ENCODE results near the gene EIPR1.

EIPR1 gene

DNA sequence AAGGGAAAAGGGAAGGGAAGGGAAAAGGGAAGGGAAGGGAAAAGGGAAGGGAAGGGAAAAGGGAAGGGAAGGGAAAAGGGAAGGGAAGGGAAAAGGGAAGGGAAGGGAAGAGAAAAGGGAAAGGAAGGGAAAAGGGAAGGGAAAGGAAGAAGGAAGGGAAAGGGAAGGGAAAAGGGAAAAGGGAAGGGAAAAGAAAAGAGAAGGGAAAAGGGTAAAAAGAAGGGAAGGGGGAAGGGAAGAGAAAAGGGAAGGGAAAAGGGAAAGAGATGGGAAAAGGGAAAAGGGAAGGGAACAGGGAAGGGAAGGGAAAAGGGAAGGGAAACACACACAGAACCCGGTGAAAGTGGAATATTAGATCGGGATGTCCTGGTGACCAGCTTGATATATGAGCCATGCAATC is 40.8 kb downstream of the EIPR1 start:
- peaks cover 30% of the 10 kb centered on the region for H3K36me3 ChIP-seq
- TF ChIP-seq, protein P1, sequence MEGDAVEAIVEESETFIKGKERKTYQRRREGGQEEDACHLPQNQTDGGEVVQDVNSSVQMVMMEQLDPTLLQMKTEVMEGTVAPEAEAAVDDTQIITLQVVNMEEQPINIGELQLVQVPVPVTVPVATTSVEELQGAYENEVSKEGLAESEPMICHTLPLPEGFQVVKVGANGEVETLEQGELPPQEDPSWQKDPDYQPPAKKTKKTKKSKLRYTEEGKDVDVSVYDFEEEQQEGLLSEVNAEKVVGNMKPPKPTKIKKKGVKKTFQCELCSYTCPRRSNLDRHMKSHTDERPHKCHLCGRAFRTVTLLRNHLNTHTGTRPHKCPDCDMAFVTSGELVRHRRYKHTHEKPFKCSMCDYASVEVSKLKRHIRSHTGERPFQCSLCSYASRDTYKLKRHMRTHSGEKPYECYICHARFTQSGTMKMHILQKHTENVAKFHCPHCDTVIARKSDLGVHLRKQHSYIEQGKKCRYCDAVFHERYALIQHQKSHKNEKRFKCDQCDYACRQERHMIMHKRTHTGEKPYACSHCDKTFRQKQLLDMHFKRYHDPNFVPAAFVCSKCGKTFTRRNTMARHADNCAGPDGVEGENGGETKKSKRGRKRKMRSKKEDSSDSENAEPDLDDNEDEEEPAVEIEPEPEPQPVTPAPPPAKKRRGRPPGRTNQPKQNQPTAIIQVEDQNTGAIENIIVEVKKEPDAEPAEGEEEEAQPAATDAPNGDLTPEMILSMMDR (IDR thresholded peaks at IDR 0.05), result no peak
- H3K27ac ChIP-seq, result no peak overlapping the region
- H3K27me3 ChIP-seq, result no peaks in the 10 kb centered on the region
- H3K4me3 ChIP-seq (ENCODE audit: low read depth in 1 of 2, low read length in 1 of 2), result no peak overlapping the region
- H3K4me1 ChIP-seq (ENCODE audit: control insufficient read depth in 1 of 2, insufficient read depth in 1 of 2, low read depth in 1 of 2, low read length in 1 of 2), result no peaks in the 10 kb centered on the region
- no peaks in the 10 kb centered on the region for H3K9me3 ChIP-seq

DNA sequence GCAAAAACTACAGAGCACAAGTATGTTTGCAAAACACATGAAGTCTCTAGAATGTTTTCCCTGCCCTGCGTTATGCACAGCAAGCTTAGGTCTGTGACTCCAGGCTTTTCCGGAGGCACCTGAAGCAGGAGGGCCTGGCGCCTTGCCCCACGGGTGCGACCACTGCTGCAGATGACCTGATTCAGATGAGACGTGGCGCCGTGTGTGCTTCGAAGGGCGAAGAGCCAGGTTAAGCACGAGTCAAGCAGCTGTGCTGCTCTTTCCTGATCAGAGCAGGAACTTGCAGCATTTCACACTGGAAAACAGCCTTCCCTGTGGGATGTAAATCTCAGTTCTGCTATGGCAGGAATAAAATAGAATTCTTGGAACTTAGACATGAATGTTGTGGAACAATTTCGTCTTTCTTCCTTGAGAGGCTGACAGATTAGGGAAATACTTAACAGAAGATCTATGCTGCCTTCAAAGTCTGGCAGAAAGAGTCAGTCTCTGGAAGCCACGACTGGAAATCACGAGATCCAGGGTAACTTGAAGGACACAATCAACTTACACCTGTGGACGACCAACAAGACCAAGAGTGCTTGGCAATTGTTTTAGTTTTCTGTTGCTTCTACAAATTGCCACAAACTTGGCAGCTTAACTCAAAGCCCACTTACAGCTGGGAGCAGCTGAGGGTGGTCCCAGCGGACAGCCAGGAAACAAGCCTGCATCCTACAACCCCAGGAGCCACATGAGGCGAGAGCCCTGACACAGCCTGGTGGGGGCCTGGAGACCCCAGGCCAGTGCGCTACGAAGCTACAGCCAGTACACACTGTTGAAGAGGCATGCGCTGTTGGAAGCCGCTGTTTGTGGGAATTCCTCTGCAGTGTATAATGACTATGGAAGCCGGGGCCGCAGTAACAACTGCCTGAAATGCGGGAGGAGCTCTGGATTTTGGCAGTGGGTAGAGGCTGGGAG is 42.9 kb downstream of the EIPR1 start:
- no peaks in the 10 kb centered on the region for H3K27me3 ChIP-seq

DNA sequence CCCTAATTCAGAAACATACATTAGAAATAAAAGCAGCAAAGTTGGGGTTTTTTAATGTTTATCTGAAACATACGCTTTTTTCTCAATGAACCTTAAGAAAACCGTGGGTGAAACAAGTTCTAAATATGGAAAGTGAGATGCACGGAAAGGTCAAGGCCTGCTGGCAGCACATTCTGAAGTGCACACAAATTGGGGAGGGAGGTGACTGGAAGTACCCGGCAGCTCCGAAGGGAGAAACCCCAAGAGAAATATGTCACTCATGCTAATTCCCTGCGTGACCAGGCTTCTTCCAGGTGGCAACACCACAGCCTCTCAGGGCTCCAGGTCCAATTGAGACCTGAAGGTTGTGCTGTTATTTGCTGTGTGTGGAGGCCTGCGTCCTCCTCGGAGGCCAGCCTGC is 45.5 kb downstream of the EIPR1 start:
- Histone ChIP-seq H3K27ac (no peak overlapping the region), H3K27me3 (no peaks in the 10 kb centered on the region), H3K4me3 (ENCODE audit: low read depth in 1 of 2, low read length in 1 of 2) (no peak overlapping the region), H3K4me1 (ENCODE audit: control insufficient read depth in 1 of 2, insufficient read depth in 1 of 2, low read depth in 1 of 2, low read length in 1 of 2) (no peaks in the 10 kb centered on the region), H3K9me3 (no peaks in the 10 kb centered on the region), H3K36me3 (peaks cover 32% of the 10 kb centered on the region)
- TF ChIP-seq, protein P1 (IDR thresholded peaks at IDR 0.05), result no peak

More for the DNA sequence above, 42.9 kb downstream of the EIPR1 start:
- Histone ChIP-seq H3K4me3 (ENCODE audit: low read depth in 1 of 2, low read length in 1 of 2) (no peak overlapping the region), H3K4me1 (ENCODE audit: control insufficient read depth in 1 of 2, insufficient read depth in 1 of 2, low read depth in 1 of 2, low read length in 1 of 2) (no peaks in the 10 kb centered on the region), H3K27ac (no peak overlapping the region), H3K9me3 (no peaks in the 10 kb centered on the region), H3K36me3 (peaks cover 32% of the 10 kb centered on the region)
- TF ChIP-seq, protein P1 (IDR thresholded peaks at IDR 0.05), result no peak

DNA sequence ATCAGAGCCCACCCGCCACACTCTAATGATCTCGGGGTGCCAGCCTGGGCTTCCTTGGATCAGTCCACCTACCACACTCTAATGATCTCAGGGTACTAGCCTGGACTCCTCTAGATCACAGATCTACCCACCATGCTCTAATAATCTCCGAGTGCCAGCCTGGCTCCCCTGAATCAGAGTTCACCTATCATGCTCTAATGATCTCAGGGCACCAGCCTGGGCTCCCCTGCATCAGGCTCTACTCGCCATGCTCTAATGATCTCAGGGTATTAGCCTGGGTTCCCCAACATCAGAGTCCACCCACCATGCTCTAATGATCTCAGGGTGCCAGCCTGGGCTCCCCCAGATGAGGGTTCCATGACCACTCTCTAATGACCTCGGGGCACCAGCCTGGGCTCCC is 48.1 kb downstream of the EIPR1 start:
- peaks cover 37% of the 10 kb centered on the region for H3K36me3 ChIP-seq
- H3K4me3 ChIP-seq (ENCODE audit: low read depth in 1 of 2, low read length in 1 of 2), result no peak overlapping the region
- no peaks in the 10 kb centered on the region for H3K4me1 ChIP-seq (ENCODE audit: control insufficient read depth in 1 of 2, insufficient read depth in 1 of 2, low read depth in 1 of 2, low read length in 1 of 2)
- TF ChIP-seq, protein P1 (IDR thresholded peaks at IDR 0.05), result no peak
- H3K27me3 ChIP-seq, result no peaks in the 10 kb centered on the region
- H3K27ac ChIP-seq, result no peak overlapping the region
- H3K9me3 ChIP-seq, result no peaks in the 10 kb centered on the region

DNA sequence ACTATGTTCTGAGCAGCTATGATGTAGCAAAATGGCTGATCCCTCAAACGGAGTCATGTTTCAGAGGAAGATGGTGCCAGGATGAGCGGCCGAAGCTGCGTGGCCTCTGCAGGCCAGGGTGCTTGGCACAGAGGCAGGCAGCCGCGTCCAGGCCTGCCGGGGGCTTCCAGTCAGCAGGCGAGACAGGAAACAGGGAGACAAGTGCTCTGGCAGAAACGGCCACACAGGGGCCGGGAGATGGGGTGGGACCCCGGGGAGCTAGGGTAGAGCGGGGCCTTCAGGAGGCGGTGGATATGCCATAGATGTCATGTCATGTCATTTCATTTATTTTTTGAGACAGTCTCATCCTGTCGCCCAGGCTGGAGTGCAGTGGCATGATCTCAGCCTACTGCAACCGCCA is 50.7 kb downstream of the EIPR1 start:
- H3K4me3 ChIP-seq (ENCODE audit: low read depth in 1 of 2, low read length in 1 of 2), result no peak overlapping the region

More for the DNA sequence above, 50.7 kb downstream of the EIPR1 start:
- Histone ChIP-seq H3K27ac (no peak overlapping the region), H3K36me3 (peaks cover 29% of the 10 kb centered on the region), H3K27me3 (no peaks in the 10 kb centered on the region), H3K9me3 (no peaks in the 10 kb centered on the region), H3K4me1 (ENCODE audit: control insufficient read depth in 1 of 2, insufficient read depth in 1 of 2, low read depth in 1 of 2, low read length in 1 of 2) (no peaks in the 10 kb centered on the region)
- TF ChIP-seq, protein P1 (IDR thresholded peaks at IDR 0.05), result no peak
